Epithelial cell of proximal tubule (primary cell): ENCODE measurements around the gene FGF2. TPM values are rescaled to one million over a fixed set of nuclear protein-coding genes. Genes with fewer than 3 reads are reported as not detected.

Source experiments
- total RNA-seq: library from RNA; depleted of rRNA; stranded (reverse); fragments of >200 nt; gene quantifications from 2 replicates; pipeline ENCODE4 v1.2.3, GENCODE V29; 2015

FGF2 gene
- total RNA-seq, 1 donor from 2014 or later, result 11.4 TPM

Other genes starting within 250 kb of the FGF2 start
- gene IL21, start 205.8 kb upstream of the FGF2 start, total RNA-seq, result not detected in 2 replicates
- gene BBS12, start 94.1 kb upstream of the FGF2 start, total RNA-seq, result 2.2 and 3.5 TPM in 2 replicates
- gene NUDT6, start 95.8 kb downstream of the FGF2 start, total RNA-seq, result 5.7 and 12.5 TPM in 2 replicates